OCI-M2 (cell line): ENCODE results near the gene DPM3.
"Not testable (repeated sequence)": the region's sequence is repeated elsewhere in the genome, so short reads cannot be mapped to it uniquely, and the experiment has no call there.

Experiments used
- DNase-seq: peaks from one replicate; lab custom pipeline; 2025; ENCODE audit not compliant: unreplicated experiment; lab: John Stamatoyannopoulos, UW

Gene DPM3

GRCh38 chr1:155139895-155140629 is at the start of gene DPM3:
Gene DPM3 (minus strand): TSS chr1:155140531. CDS start chr1:155140240, 291 bp downstream.
- DNase-seq: no peak

- DNase-seq: not testable (repeated sequence)
Observed at GRCh38 chr1:155189926-155190325, 49.6 kb upstream of the DPM3 start.

GRCh38 chr1:155188268-155188667 is 47.9 kb upstream of the DPM3 start:
- DNase-seq: no peak

- no peak for DNase-seq
Observed at GRCh38 chr1:155187456-155187891, 47.1 kb upstream of the DPM3 start.

- DNase-seq: no peak
Observed at GRCh38 chr1:155186794-155187455, 46.6 kb upstream of the DPM3 start.

GRCh38 chr1:155186067-155186793 is 45.9 kb upstream of the DPM3 start:
- no peak for DNase-seq

- DNase-seq: no peak
Observed at GRCh38 chr1:155185783-155186066, 45.4 kb upstream of the DPM3 start.

GRCh38 chr1:155184835-155185782 is 44.8 kb upstream of the DPM3 start:
- no peak for DNase-seq

- no peak for DNase-seq
Observed at GRCh38 chr1:155184351-155184811, 44.0 kb upstream of the DPM3 start.

- DNase-seq: no peak
Observed at GRCh38 chr1:155183775-155184221, 43.5 kb upstream of the DPM3 start.

GRCh38 chr1:155182052-155182550 is 41.8 kb upstream of the DPM3 start:
- DNase-seq: no peak

- no peak for DNase-seq
Observed at GRCh38 chr1:155181371-155182051, 41.2 kb upstream of the DPM3 start.

- DNase-seq: no peak
Observed at GRCh38 chr1:155179112-155180031, 39.0 kb upstream of the DPM3 start.

- DNase-seq: no peak
Observed at GRCh38 chr1:155178441-155179111, 38.2 kb upstream of the DPM3 start.

- no peak for DNase-seq
Observed at GRCh38 chr1:155177918-155178281, 37.6 kb upstream of the DPM3 start.

- no peak for DNase-seq
Observed at GRCh38 chr1:155177192-155177917, 37.0 kb upstream of the DPM3 start.

- DNase-seq: peak; percentile 17
Observed at GRCh38 chr1:155176544-155177071, 36.3 kb upstream of the DPM3 start.
